A673 (cell line): ENCODE results near the gene ZNF512B.

Source experiments
- EZH2 ChIP-seq: fragments of 200-600 bp; sonication (generic); IDR thresholded peaks from 2 replicates; pipeline ENCODE4 v1.6.1; 2017; ENCODE audit warnings: borderline replicate concordance, low read depth, mild to moderate bottlenecking, mixed read lengths, antibody characterized with exemption, low read length; ENCODE audit not compliant: poor library complexity, severe bottlenecking
- TF ChIP-seq, protein P1 (sequence below): fragments of 300-800, 200-600 bp; sonication (generic); conservative IDR thresholded peaks from 2 replicates; pipeline ENCODE4 v1.5.1; 2017; ENCODE audit warnings: low read depth, mild to moderate bottlenecking, antibody characterized with exemption, low read length, moderate library complexity, mixed read lengths

- TF ChIP-seq, protein P1, sequence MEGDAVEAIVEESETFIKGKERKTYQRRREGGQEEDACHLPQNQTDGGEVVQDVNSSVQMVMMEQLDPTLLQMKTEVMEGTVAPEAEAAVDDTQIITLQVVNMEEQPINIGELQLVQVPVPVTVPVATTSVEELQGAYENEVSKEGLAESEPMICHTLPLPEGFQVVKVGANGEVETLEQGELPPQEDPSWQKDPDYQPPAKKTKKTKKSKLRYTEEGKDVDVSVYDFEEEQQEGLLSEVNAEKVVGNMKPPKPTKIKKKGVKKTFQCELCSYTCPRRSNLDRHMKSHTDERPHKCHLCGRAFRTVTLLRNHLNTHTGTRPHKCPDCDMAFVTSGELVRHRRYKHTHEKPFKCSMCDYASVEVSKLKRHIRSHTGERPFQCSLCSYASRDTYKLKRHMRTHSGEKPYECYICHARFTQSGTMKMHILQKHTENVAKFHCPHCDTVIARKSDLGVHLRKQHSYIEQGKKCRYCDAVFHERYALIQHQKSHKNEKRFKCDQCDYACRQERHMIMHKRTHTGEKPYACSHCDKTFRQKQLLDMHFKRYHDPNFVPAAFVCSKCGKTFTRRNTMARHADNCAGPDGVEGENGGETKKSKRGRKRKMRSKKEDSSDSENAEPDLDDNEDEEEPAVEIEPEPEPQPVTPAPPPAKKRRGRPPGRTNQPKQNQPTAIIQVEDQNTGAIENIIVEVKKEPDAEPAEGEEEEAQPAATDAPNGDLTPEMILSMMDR = no peak
- TF ChIP-seq EZH2 = no peak
Observed at GRCh38 chr20:63947638-63948456, 21.9 kb downstream of the ZNF512B start.
